HAP-1 (cell line): ENCODE results near the gene FSD1L.
"Not testable (repeated sequence)": the region's sequence is repeated elsewhere in the genome, so short reads cannot be mapped to it uniquely, and the experiment has no call there.

Experiments used
- DNase-seq, 2 experiments: peaks; one replicate each; pipeline ENCODE4 v3.0.0-alpha.2; 2016 to 2020; ENCODE audit warnings: low spot score in 2 of 2
- H3K27me3 ChIP-seq: fragments of 250-450 bp; sonication (Bioruptor Pico); 2 replicates; pipeline ENCODE4 v1.5.1; 2020; ENCODE audit warnings: low read depth, mild to moderate bottlenecking, moderate library complexity
- H3K36me3 ChIP-seq: fragments of 250-450 bp; sonication (Bioruptor Pico); replicated peaks from 2 replicates; pipeline ENCODE4 v1.5.1; 2020; ENCODE audit warnings: mild to moderate bottlenecking
- H3K4me1 ChIP-seq: fragments of 250-450 bp; sonication (Bioruptor Pico); 2 replicates; pipeline ENCODE4 v1.5.1; 2020; ENCODE audit warnings: mild to moderate bottlenecking
- H3K4me3 ChIP-seq: fragments of 250-450 bp; sonication (Bioruptor Pico); 2 replicates; pipeline ENCODE4 v1.5.1; 2020; ENCODE audit warnings: mild to moderate bottlenecking, moderate library complexity
- H3K9me3 ChIP-seq: fragments of 250-450 bp; sonication (Bioruptor Pico); 2 replicates; pipeline ENCODE4 v1.5.1; 2020; ENCODE audit warnings: mild to moderate bottlenecking, moderate library complexity
- in situ Hi-C: fragments of 300-500 bp; cut with MboI; formaldehyde crosslinking; loops from 3 replicates; pipeline ENCODE4 v1.14.3; 2020; ENCODE audit warnings: low sequenced_read_pairs, inconsistent platforms, mixed read lengths

The FSD1L gene

GRCh38 chr9:105515811-105516413, 68.1 kb downstream of the FSD1L start:
- Histone ChIP-seq H3K4me3 (no peak overlapping the region), H3K9me3 (no peaks in the 10 kb centered on the region), H3K4me1 (no peaks in the 10 kb centered on the region), H3K36me3 (peaks cover 21% of the 10 kb centered on the region), H3K27me3 (no peaks in the 10 kb centered on the region)
- no peak for DNase-seq
- in situ Hi-C loops: no loop called here

GRCh38 chr9:105519710-105520369, 72.0 kb downstream of the FSD1L start:
- DNase-seq: peak in 1 of 2 experiments; percentile 46
- in situ Hi-C loops: not testable (repeated sequence)

GRCh38 chr9:105520992-105521391, 73.2 kb downstream of the FSD1L start:
- in situ Hi-C loops, H3K9me3 ChIP-seq, H3K36me3 ChIP-seq: not testable (repeated sequence)

More at GRCh38 chr9:105519710-105520369, 72.0 kb downstream of the FSD1L start:
- H3K36me3 ChIP-seq, H3K27me3 ChIP-seq, H3K9me3 ChIP-seq, H3K4me1 ChIP-seq, H3K4me3 ChIP-seq: not testable (repeated sequence)

GRCh38 chr9:105522618-105523385, 75.0 kb downstream of the FSD1L start:
- H3K36me3 ChIP-seq, H3K4me1 ChIP-seq, H3K27me3 ChIP-seq, H3K4me3 ChIP-seq, in situ Hi-C loops, DNase-seq, H3K9me3 ChIP-seq: not testable (repeated sequence)

More at GRCh38 chr9:105520992-105521391, 73.2 kb downstream of the FSD1L start:
- DNase-seq, H3K27me3 ChIP-seq, H3K4me1 ChIP-seq, H3K4me3 ChIP-seq: not testable (repeated sequence)

DNA sequence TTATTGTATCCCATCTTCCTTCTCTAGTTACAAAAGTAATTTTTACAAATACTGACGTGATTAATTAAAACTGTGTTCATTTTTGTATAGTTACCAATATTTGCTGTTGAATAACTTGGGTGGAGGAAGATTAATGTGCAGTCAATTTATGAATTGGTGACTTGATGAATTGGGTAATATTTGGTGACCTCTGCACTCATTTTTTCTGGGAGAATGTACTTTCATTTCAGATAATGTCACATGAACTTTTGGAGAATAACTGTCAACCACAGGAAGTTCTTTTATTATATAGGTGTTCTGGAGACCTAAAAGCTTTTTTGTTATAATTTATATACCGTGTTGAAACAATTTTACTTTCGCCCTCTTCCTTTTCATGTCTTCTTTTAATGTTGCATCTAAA, 83.7 kb downstream of the FSD1L start:
- H3K4me3 ChIP-seq: no peak overlapping the region
- peaks cover 22% of the 10 kb centered on the region for H3K36me3 ChIP-seq
- no peaks in the 10 kb centered on the region; the same call in 1 of the 2 replicates for H3K4me1 ChIP-seq
- no peak for DNase-seq
- in situ Hi-C loops: no loop called here
- H3K27me3 ChIP-seq: no peaks in the 10 kb centered on the region
- H3K9me3 ChIP-seq: peaks cover 4% of the 10 kb centered on the region; the same call in 1 of the 2 replicates

- no peaks in the 10 kb centered on the region for H3K27me3 ChIP-seq
- H3K36me3 ChIP-seq: peaks cover 22% of the 10 kb centered on the region
- H3K4me3 ChIP-seq: no peak overlapping the region
- no peaks in the 10 kb centered on the region for H3K9me3 ChIP-seq
- in situ Hi-C loops: no loop called here
- no peaks in the 10 kb centered on the region; the same call in 1 of the 2 replicates for H3K4me1 ChIP-seq
- DNase-seq: no peak
Measured at GRCh38 chr9:105535920-105536668, 88.3 kb downstream of the FSD1L start.

DNA sequence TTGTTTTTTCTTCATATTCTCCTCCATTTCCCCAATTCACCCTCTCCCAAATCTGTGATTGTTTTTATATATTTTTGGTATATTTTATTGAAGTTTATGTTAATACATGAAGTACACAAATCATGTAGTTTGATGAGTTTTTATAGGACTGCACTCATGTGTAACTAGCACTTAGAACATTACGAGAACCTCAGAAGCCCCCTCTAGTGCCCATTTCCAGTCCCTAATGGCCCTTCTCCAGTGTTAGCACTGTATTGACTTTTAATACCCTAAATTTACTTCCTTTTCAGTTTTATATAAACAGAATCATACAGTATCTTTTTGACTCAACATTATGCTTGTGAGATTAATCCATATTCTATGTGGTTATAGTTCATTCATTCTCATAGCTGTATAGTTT, 91.6 kb downstream of the FSD1L start:
- in situ Hi-C loops: no loop called here
- H3K36me3 ChIP-seq: peaks cover 21% of the 10 kb centered on the region
- H3K4me3 ChIP-seq: no peak overlapping the region
- peak in 1 of 2 experiments; percentile 28 for DNase-seq
- H3K9me3 ChIP-seq: no peaks in the 10 kb centered on the region
- no peaks in the 10 kb centered on the region for H3K27me3 ChIP-seq
- no peaks in the 10 kb centered on the region for H3K4me1 ChIP-seq

DNA sequence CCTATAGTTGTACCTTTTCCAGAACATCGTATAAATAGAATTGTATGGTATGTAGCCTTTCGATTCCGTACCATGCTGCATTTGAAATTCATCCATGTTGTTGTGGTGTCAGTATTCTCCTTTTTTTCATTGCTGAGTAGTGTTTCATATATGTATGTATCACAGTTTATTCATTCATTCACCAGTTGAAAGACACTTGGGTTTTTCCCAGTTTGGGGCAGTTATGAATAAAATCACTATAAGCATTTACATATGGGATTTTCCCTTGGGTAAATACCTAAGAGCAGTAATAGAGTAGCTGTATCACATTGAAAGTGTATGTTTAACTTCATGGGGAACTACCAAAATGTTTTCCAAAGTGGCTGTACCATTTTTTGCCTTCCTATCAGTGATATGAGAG, 94.0 kb downstream of the FSD1L start:
- Histone ChIP-seq H3K4me1 (no peaks in the 10 kb centered on the region), H3K4me3 (no peak overlapping the region), H3K36me3 (peaks cover 4% of the 10 kb centered on the region; the same call in 1 of the 2 replicates), H3K27me3 (no peaks in the 10 kb centered on the region), H3K9me3 (no peaks in the 10 kb centered on the region)
- in situ Hi-C loops: no loop called here
- no peak for DNase-seq

- DNase-seq: no peak
- Histone ChIP-seq H3K9me3 (no peaks in the 10 kb centered on the region), H3K4me3 (no peak overlapping the region), H3K27me3 (no peaks in the 10 kb centered on the region), H3K36me3 (no peaks in the 10 kb centered on the region), H3K4me1 (peaks cover 5% of the 10 kb centered on the region)
- in situ Hi-C loops: no loop called here
Measured at GRCh38 chr9:105554042-105554441, 106.2 kb downstream of the FSD1L start.

DNA sequence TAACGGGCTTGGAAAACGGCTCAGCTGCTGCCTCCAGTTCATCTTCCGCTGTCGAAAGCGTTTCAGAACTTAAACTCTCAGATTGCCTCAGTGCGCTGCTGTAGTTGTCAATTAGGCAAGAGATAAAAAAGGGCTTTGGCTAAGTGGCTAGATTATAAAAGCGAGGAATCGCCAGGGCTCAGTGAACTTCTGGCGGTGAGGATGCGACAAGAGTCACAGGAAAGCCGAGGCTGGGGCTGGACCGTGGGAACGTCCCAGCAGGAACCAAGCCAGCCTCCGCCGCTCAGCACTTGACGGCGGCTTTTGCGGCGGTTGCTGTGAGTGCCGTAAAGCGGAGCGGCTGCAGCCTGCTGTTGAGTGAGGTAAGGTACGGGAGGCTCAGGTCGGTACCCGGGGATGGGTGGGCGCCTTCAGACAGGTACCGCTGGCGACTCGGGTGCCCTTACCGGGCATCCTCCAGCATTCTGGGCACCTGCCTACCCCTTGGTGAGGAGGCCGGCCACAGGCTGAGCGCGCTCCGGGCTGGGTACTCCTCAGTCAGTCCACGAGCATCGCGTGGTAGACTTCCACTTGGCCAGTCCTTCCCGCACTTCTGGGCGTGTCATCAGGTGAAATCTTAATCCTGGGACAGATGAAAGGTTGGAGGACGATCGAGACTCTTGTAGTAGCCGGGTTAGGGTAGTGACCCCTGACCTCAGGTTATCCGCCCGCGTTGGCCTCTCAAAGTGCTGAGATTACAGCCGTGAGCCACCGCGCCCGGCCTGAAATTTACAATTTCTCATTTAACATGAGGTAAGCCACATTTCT, 110.2 kb downstream of the FSD1L start, which contains the start of gene FKTN:
FKTN (plus strand) TSS at position 328 of the 807 bp plus-strand sequence. CDS start 16,902 bp downstream, outside the sequence.
- in situ Hi-C loops: no loop called here
- Histone ChIP-seq H3K36me3 (no peaks in the 10 kb centered on the region; the same call in 1 of the 2 replicates), H3K4me1 (peaks cover 6% of the 10 kb centered on the region), H3K9me3 (peaks cover 14% of the 10 kb centered on the region), H3K4me3 (peak within 1 kb of the TSS; percentile 91), H3K27me3 (no peaks in the 10 kb centered on the region)
- DNase-seq: peak; percentile 86 to 90

DNA sequence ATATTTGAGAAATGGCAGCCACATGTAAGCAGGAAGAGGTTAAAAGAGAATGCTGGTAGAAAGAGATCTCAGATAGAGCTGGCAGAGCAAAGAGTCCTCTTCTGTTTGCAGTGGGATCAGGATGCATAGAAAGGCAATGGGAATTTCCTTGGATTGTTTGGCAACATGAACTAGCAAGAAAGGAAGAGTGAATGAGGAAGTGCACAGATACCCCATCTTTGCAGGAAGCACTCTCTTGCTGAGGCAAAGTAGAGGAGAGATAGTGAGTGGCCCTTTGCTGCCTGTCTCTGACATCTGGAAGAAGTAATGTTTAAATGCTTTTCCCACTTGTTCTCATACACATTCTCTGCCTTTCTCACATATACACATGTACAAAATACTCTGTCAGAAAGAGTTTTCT, 124.6 kb downstream of the FSD1L start:
- no peak for DNase-seq
- no peaks in the 10 kb centered on the region for H3K4me1 ChIP-seq
- H3K27me3 ChIP-seq: no peaks in the 10 kb centered on the region
- no peaks in the 10 kb centered on the region; the same call in 1 of the 2 replicates for H3K36me3 ChIP-seq
- H3K4me3 ChIP-seq: no peak overlapping the region
- H3K9me3 ChIP-seq: no peaks in the 10 kb centered on the region
- in situ Hi-C loops: no loop called here

DNA sequence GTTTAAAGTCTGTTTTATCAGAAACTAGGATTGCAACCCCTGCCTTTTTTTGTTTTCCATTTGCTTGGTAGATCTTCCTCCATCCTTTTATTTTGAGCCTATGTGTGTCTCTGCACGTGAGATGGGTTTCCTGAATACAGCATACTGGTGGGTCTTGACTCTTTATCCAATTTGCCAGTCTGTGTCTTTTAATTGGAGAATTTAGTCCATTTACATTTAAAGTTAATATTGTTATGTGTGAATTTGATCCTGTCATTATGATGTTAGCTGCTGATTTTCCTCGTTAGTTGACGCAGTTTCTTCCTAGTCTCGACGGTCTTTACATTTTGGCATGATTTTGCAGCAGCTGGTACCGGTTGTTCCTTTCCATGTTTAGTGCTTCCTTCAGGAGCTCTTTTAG, 132.1 kb downstream of the FSD1L start:
- H3K4me1 ChIP-seq, DNase-seq, H3K9me3 ChIP-seq, H3K36me3 ChIP-seq, H3K4me3 ChIP-seq, in situ Hi-C loops, H3K27me3 ChIP-seq: not testable (repeated sequence)

GRCh38 chr9:105581550-105581949, 133.7 kb downstream of the FSD1L start:
- in situ Hi-C loops, H3K4me3 ChIP-seq, DNase-seq, H3K36me3 ChIP-seq, H3K4me1 ChIP-seq, H3K27me3 ChIP-seq, H3K9me3 ChIP-seq: not testable (repeated sequence)
